Smooth muscle cell (in vitro differentiated cells): ENCODE results near the gene TSPEAR. TPM values are rescaled to one million over a fixed set of nuclear protein-coding genes. Genes with fewer than 3 reads are reported as not detected.

ENCODE experiments used
- DNase-seq: peaks from one replicate; lab custom pipeline; 2025; ENCODE audit not compliant: unreplicated experiment; lab: John Stamatoyannopoulos, UW
- H2AFZ ChIP-seq: fragments of 200-600 bp; sonication (generic); 2 replicates; pipeline ENCODE4 v1.6.0; 2016; ENCODE audit warnings: antibody characterized with exemption, low read depth, mild to moderate bottlenecking
- H3F3A ChIP-seq: fragments of 200-600 bp; sonication (generic); 2 replicates; pipeline ENCODE4 v1.6.0; 2017; ENCODE audit warnings: antibody characterized with exemption, low read depth
- H3K27ac ChIP-seq: fragments of 200-600 bp; sonication (generic); 2 replicates; pipeline ENCODE4 v1.5.1; 2016; ENCODE audit warnings: low read depth, mild to moderate bottlenecking
- H3K27me3 ChIP-seq: fragments of 200-600 bp; sonication (generic); 2 replicates; pipeline ENCODE4 v1.6.1; 2016; ENCODE audit warnings: low read depth, mild to moderate bottlenecking
- H3K36me3 ChIP-seq: fragments of 200-600 bp; sonication (generic); 2 replicates; pipeline ENCODE4 v1.5.1; 2016; ENCODE audit warnings: low read depth
- H3K4me1 ChIP-seq: fragments of 200-600 bp; sonication (generic); 2 replicates; pipeline ENCODE4 v1.5.1; 2016; ENCODE audit warnings: low read depth
- H3K4me2 ChIP-seq: fragments of 200-600 bp; sonication (generic); 2 replicates; pipeline ENCODE4 v1.6.0; 2016; ENCODE audit warnings: mild to moderate bottlenecking
- H3K4me3 ChIP-seq: fragments of 200-600 bp; sonication (generic); 2 replicates; pipeline ENCODE4 v1.5.1; 2016; ENCODE audit warnings: mild to moderate bottlenecking
- H3K79me2 ChIP-seq: fragments of 200-600 bp; sonication (generic); 2 replicates; pipeline ENCODE4 v1.6.0; 2016; ENCODE audit warnings: low read depth, mild to moderate bottlenecking
- H3K9ac ChIP-seq: fragments of 200-600 bp; sonication (generic); 2 replicates; pipeline ENCODE4 v1.6.0; 2016; ENCODE audit warnings: low read depth
- H3K9me3 ChIP-seq: fragments of 200-600 bp; sonication (generic); replicated peaks from 2 replicates; pipeline ENCODE4 v1.5.1; 2016; ENCODE audit warnings: low read depth
- H4K20me1 ChIP-seq: fragments of 200-600 bp; sonication (generic); 2 replicates; pipeline ENCODE4 v1.6.0; 2016; ENCODE audit warnings: low read depth
- CTCF ChIP-seq: fragments of 200-600 bp; sonication (generic); IDR thresholded peaks from 2 replicates; pipeline ENCODE4 v1.5.1; 2017; ENCODE audit warnings: borderline replicate concordance, mild to moderate bottlenecking, antibody characterized with exemption; ENCODE audit not compliant: insufficient read depth, poor library complexity, severe bottlenecking
- WGBS: methylation state at CpG from one replicate; pipeline ENCODE4 v1.1.7; 2016; ENCODE audit warnings: low lambda C conversion rate; 5-methylcytosine and 5-hydroxymethylcytosine counted together
- polyA plus RNA-seq: library from polyadenylated mRNA; unstranded; fragments of >200 nt; fragmentation: Nextera tagmentation; extraction: Ambion mirVana; gene quantifications from 2 replicates; pipeline ENCODE4 v1.2.1, GENCODE V29; 2016
- total RNA-seq: library from RNA; depleted of rRNA; stranded (reverse); fragments of >200 nt; gene quantifications from 2 replicates; pipeline ENCODE4 v1.2.3, GENCODE V29; 2014

The TSPEAR gene
- total and polyA plus RNA-seq, 2 experiments from 2014 or later: 0.71 TPM; not detected in 1

- H3K4me1 ChIP-seq: no peaks in the 10 kb centered on the region
- WGBS: 90% methylated on average over 6 of the region's 6 CpGs
- no peaks in the 10 kb centered on the region for H4K20me1 ChIP-seq
- no peak overlapping the region for H2AFZ ChIP-seq
- no peak overlapping the region for H3K9ac ChIP-seq
- TF ChIP-seq CTCF: no peak
- no peak overlapping the region for H3K4me3 ChIP-seq
- no peaks in the 10 kb centered on the region for H3K36me3 ChIP-seq
- H3K27ac ChIP-seq: no peak overlapping the region
- no peaks in the 10 kb centered on the region for H3K27me3 ChIP-seq
- no peaks in the 10 kb centered on the region for H3K79me2 ChIP-seq
- H3F3A ChIP-seq: no peaks in the 10 kb centered on the region
- peaks cover 4% of the 10 kb centered on the region for H3K9me3 ChIP-seq
- no peak for DNase-seq
- H3K4me2 ChIP-seq: no peak overlapping the region
Observed at GRCh38 chr21:44735821-44736220, 24.4 kb upstream of the TSPEAR start.

GRCh38 chr21:44734841-44735240 lies 23.5 kb upstream of the TSPEAR start:
- Histone ChIP-seq H3K4me2 (no peak overlapping the region), H3K36me3 (no peaks in the 10 kb centered on the region), H3K4me3 (no peak overlapping the region), H3F3A (no peaks in the 10 kb centered on the region), H3K27me3 (no peaks in the 10 kb centered on the region), H2AFZ (no peak overlapping the region), H3K4me1 (no peaks in the 10 kb centered on the region), H3K9me3 (peaks cover 4% of the 10 kb centered on the region), H3K9ac (no peak overlapping the region), H3K27ac (no peak overlapping the region), H3K79me2 (no peaks in the 10 kb centered on the region), H4K20me1 (no peaks in the 10 kb centered on the region)
- no peak for TF ChIP-seq CTCF
- WGBS: 96% methylated on average over 17 of the region's 17 CpGs
- DNase-seq: no peak

- H3K27ac ChIP-seq: no peak overlapping the region
Observed at GRCh38 chr21:44734026-44734745, 22.8 kb upstream of the TSPEAR start.

More at GRCh38 chr21:44734026-44734745, 22.8 kb upstream of the TSPEAR start:
- Histone ChIP-seq H3K79me2 (no peaks in the 10 kb centered on the region), H3K4me3 (no peak overlapping the region), H3K9me3 (peaks cover 4% of the 10 kb centered on the region), H3K27me3 (no peaks in the 10 kb centered on the region), H3K36me3 (no peaks in the 10 kb centered on the region), H3K9ac (no peak overlapping the region), H4K20me1 (no peaks in the 10 kb centered on the region), H2AFZ (no peak overlapping the region), H3F3A (no peaks in the 10 kb centered on the region), H3K4me1 (no peaks in the 10 kb centered on the region), H3K4me2 (no peak overlapping the region)
- WGBS: 96% methylated on average over 21 of the region's 21 CpGs
- TF ChIP-seq CTCF: no peak
- no peak for DNase-seq
